Ammon's horn (tissue), 1 donor: ENCODE results near the gene COL9A2.
A peak's percentile ranks its signal among the peaks of the same experiment; 100 is the strongest.
"Not testable (repeated sequence)": the region's sequence is repeated elsewhere in the genome, so short reads cannot be mapped to it uniquely, and the experiment has no call there.

Experiments used
- DNase-seq: peaks from one replicate; pipeline ENCODE4 v3.0.0-alpha.2; 2016; ENCODE audit warnings: low spot score

Gene COL9A2

DNA sequence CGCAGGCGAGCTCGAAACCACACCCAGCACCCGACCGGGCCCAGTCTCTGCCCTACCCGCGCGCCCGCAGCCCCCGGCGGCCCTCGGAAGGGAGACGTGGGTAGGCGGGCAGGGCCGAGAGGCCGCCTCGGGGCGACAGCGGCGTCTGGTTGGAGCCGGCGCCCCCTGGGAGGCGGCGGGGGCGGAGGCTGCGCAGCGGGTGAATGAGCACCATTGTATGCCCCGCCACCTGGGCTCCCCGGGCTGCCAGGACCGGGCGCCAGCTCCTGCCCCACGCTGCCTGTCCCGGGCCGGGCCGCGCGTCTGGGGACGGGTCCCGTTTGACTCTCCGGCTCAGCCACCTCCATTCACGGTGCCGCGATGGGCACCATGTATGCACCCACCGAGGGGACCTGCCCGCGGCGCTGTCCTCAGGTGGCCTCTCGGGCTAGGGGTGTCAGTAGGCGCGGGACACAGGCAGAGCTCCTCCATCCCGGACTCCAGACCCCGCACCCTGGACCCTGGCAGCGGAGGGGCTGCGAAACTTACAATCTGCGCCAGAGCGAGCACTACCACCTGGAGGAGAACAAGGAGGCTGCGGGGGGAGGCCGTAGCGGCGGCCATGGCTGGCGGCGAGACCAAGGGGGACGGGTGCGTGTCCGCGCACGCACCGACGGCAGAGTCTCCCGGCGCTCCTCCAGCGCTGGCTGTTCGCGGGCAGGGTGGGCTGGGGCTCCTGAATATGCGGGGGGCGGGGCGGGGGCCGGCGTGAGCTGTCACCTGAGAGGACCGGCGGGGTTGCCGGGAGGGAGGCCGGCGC lies at the start of gene COL9A2:
TSS of gene COL9A2 (minus strand) at position 692 of the 799 bp plus-strand sequence. CDS start at position 603, 89 bp downstream.
- peak; percentile 83 for DNase-seq

DNA sequence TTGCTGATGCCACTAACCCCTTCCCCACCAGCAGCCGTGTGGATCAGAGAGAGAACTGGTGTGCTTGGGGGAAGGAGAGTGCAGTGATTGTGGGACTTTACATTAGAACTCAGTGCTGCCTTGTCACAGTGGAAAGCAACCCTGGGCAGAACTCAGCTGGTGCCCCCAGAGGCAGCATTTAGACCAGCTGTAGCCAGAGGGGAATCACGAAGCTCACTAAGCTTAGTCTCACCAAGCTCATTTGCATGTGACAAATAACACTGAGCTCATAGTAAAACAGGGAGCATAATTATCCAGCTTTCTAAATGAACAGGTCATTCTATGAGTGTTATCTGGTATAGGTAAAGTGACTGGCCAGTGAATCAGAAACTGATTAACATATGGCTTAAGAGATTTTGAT lies 46.6 kb upstream of the COL9A2 start:
- no peak for DNase-seq

DNA sequence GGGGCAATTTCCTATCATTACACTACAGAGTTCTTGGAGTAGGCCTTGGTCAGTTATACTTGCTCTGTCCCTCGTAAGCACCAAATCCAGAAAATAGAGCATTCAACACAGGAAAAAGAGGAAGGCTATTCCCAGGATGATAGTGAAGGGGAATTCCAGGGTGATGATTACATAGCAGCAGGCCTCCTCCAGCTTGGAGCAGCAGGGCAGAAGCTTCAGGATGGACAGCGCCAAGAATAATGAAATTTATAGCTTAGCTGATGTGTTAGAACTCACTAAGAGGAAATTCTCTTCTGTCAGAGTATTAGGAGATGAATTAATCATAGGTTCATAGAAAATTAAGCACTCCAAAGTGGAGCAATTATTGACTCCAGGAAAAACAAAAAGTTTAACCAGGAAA lies 45.6 kb upstream of the COL9A2 start:
- DNase-seq = no peak

DNA sequence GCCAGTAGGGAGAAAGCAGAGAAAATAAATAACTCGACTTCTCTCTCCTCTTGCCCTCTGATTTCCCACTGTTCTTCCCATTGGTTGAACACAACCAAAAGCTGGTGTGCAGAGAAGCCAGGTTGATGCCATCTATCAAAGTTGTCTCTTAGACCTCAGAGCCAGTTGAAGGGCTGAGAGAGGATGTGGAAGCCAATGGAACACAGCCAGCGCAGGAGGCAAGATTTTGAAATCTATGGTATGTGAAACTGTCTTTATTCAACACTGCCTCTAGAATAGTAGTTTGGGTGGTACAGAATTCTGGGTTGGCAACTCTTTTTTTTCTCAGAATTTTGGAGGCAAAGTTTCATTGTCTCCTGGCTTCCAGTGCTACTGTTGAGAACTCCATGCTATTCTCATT lies 45.1 kb upstream of the COL9A2 start:
- DNase-seq = no peak

DNA sequence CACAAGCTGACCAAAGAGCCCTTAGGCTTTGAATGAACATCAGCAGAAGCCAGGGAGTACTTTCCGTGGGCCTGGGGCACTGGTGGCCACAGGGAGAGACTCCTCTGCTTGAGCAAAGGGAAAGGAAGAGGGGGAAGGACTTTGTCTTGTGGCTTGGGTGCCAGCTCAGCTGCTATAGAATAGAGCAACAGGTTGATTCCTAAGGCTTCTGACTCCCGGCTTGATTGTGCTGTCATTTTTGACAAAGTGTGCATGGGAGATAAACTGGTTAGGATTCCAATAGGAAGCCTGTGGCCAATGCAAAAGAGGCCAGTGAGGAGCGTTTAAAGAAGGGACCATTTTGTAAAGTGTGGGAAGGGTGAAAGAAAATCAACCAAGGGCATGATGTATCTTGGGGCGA lies 44.6 kb upstream of the COL9A2 start:
- no peak for DNase-seq

DNA sequence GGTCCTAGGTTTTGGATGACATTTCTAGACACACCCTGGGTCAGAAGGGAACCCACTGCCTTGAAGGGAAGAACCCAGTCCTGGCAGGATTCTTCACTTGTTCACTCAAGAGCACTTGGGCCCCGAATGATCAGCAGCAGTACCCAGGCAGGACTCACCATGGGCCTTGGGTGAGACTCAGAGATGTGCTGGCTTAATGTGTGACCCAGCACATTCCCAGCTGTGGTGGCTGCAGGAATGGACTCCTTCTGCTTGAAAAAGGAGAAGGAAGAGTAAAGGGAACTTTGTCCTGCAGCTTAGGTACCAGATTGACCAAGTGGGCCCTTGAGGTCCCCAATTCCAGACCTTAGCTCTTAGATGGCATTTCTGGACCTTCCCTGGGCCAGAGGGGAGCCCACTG lies 44.1 kb upstream of the COL9A2 start:
- DNase-seq = no peak

DNA sequence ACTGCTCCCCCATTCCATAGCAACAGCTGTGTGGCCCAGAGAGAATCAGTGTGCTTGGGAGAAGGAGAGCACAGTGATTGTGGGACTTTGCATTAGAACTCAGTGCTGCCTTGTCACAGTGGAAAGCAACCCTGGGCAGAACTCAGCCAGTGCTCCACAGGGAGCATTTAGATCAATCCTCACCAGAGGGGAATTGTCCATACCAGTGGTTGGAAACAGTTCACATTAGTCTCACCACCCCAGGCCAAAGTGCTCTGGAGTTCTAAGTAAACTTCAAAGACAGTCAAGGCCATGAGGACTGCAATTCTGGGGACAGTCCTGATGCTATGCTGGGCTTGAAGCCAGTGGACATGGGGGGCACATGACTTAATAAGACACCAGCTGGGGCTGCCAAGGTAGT lies 43.5 kb upstream of the COL9A2 start:
- DNase-seq = no peak

DNA sequence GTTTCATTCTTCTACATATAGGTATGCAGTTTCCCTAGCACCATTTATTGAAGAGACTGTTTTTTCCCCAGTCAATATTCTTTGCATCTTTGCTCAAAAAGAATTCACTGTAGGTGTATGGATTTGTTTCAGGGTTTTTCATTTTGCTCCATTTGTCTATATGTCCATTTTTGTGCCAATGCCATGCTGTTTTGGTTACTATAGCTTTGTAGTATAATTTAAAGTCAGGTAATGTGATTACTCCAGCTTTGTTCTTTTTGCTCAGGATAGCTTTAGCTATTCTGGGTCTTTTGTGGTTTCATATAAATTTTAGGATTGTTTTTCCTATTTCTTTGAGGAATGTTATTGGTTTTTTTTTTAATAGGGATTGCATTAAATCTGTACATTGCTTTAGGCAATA lies 40.5 kb upstream of the COL9A2 start:
- no peak for DNase-seq

DNA sequence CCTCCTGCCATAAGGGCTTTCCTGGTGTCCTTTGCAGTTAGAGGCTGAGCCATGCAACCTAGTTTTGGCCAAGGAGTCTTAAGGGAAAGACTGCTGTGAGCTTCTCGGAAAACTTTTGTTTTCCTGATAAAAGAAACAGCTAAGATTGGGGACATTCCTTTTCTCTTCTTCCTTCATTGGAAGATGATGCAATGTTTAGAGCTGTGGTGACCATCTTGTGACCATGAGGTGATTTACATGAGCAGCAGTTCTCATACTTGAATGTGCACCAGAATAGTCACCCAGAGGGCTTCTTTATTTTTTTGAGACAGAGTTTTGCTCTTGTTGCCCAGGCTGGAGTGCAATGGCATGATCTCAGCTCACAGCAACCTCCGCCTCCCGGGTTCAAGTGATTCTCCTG lies 36.0 kb upstream of the COL9A2 start:
- DNase-seq = no peak

DNA sequence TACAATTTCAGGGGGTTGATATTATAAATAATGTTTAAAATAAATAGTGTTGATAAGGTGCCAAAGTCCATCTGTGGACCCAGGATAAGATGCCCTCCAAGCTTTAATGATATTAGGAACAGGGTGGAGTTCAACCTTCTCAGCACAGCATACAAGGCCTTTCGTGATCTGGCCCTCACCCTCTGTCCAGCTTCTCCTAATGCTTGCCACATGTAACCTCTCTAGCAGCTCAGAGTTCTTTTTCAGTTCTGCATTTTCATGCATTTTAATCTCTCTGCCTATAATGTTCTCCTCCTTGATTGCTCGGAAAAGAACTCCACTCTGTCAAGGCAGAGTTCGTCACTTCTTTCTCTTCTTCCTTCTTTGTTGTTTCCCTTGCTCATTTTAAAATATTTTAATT lies 35.0 kb upstream of the COL9A2 start:
- DNase-seq = peak; percentile 11

DNA sequence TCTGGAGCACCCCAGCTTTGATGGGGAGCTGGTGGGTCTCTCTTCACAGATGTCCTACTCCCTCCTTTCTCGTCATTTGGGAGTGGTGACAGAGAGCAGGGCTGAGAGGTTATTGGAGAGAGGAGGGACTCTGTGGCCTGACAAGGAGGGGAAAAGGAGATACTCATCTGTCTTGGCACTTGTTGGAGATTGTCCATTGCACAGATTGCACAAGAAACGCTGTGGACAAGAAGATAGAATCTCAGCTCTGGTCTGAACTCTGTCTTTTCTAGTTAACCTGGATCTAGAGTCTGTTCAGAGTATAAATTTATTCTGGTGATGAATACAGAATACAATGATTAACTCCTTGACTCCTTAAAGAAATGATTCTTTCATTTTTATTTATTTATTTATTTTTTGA lies 34.0 kb upstream of the COL9A2 start:
- no peak for DNase-seq

DNA sequence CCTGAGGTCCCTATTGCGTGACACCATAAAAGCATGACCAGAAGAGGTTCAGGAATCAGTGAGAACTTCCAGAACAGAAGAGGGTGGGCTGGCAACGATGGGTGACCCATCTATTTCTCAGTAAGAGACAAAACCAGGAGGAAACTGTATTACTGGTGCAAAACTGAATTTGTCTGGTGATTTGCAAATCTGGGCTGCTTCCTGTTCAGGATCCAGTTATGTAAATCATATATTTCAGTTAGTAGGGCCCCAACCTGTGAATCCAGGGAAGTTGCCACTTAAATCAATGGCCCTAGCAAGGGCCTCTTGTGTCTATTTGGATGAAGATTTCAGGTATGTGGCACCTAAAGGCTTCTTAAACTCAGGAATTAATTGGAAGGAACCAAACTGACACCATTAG lies 33.3 kb upstream of the COL9A2 start:
- DNase-seq = no peak

DNA sequence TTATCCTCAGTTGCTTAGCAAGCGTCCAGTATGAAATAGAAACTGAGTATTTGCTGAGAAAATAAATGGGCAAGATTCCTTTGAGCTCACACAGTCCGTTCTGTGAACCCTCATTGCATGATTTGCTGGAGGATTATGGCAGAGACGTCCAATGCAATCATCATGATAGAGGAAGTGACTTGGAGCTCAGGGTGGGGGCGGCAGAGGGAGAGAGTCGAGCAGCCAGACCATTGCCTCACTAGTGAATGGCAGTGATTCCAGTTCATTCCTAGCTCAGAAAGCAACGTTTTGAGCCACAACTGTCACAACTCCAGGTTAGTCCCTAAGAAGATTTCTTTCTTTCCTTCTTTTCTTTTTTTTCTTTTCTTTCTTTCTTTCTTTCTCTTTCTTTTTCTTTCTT lies 27.5 kb upstream of the COL9A2 start:
- peak; percentile 75 for DNase-seq

DNA sequence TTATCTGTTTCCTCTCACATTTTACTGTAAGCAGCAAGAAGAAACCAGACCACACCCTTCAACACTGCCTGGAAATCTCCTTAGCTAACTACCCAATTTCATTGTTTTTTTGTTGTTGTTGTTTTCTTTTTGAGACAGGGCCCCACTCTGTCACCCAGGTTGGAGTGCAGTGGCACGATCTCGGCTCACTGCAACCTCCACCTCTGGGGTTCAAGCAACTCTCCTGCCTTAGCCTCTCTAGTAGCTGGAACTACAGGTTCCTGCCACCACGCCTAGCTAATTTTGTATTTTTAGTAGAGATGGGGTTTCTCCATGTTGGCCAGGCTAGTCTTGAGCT lies 25.3 kb upstream of the COL9A2 start:
- DNase-seq = not testable (repeated sequence)

DNA sequence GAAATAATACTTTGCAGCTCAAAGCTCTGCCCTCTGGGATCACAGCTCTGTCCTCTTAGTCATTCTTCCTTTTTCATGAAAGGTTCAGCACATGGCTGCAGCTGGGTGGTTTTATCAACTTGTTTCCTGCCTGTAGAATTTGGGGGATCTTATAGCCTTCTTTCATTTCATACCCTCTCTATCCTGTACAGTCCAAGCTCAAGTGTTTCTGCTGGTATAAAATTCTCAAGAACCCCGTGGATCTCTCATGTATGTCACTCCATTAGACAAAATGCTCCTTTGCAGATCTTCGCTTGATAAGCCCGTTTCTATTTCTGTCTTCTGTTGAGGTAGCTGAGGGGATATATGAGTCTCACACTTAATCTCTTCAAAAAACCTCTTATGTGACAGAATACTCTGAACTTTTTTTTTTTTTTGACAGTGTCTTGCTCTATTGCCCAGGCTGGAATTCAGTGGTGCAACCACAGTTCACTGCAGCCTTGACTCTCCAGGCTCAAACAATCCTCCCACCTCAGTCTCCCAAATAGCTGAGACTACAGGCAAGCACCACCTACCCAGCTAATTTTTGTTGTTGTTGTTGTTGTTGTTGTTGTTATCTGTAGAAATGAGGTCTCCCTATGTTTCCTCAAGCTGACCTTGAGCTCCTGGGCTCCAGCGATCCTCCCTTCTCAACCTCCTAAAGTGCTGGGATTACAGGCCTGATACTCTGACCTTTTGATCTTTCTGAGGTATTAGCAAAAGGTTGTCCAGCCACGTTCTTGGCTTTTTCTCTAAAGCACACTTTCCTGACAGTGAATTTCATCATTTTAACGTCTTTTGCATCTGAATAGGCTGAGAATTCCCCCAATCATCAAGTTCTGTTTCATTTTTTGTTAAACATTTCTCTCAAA lies 24.6 kb upstream of the COL9A2 start:
- no peak for DNase-seq

DNA sequence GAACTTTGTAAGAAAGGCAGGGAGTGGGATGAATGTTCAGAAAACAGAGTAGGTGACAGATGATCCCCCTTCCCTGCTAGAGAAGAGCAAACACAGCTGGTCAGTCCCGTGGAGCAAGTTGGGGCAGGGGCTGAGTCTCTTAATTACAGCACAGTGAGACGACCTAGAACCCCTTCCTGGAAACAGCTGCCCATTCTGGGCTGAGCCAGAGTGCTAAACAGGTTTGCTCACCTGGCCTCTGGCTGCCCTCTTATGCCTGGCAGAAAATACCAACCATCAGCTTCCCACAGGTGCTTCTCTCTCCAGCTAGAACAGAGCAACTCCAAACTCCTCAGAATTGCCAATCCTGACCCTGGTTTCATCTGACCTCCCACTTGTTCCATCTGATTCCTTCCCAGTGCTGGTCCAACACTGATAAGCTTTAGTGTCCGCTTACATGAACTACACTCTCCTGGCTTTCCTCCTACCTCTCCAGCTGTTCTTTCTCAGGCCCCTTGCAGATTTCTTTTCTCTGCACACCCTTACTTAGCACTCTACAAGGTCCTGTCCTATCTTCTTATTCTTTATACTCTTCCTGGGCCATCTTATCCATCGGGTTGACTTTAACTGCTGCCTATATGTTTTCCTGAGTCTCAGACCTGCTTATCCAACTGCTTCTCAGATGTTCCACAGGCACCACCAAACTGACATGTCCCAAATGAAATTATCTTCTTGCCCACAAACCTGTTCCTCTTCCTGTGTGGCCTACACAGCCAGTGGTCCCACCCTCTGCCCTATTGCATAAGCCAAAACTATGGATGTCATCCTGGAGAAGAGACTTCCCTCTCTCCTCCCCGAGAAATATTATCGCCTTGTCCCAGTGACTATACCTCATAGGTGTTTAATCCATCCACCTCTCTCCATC lies 22.6 kb upstream of the COL9A2 start:
- no peak for DNase-seq

DNA sequence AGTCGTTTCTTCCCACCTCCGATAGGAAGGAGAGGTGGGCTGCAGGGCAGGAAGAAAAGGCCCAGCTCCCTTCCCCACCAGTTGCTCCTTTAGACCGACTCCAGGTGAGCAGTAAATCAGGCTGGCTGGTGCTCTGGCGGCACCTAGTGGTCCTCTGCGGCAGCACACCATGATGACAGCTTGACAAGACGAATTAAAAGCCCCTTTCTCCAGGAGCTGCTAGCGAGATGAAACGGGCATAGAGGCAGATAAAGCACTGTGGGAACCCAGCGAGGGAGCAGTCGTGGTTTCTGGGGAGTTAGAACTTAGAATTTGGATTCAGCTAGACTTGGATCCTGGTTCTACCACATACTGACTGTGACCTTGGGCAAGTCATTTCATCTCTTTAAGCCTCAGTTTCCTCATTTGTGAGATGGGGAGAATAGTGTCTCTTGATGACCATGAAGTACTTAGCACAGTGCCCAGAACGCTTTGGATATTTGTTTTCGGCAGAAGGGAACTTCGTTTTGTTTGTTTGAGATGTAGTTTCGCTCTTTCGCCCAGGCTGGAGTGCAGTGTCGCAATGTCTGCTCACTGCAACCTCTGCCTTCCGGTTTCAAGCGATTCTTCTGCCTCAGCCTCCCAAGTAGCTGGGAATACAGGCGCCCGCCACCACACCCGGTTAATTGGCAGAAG lies 21.8 kb upstream of the COL9A2 start:
- DNase-seq = peak; percentile 88

DNA sequence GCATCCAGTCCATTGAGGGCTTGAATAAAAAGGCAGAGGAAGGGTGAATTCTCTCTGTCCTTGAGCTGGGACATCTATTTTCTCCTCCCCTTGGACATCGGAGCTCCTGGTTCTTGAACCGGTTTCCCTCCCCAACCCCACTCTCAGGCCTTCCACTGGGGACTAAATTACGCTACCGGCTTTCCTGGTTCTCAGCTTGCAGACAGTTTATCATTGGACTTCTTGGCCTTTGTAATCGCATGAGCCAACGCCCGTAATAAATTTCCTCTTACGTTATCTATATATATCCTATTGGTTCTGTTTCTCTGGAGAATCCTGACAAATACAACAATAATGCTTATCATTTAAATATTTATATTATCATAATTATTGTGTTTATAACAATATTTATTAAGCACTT lies 20.4 kb upstream of the COL9A2 start:
- DNase-seq = no peak

DNA sequence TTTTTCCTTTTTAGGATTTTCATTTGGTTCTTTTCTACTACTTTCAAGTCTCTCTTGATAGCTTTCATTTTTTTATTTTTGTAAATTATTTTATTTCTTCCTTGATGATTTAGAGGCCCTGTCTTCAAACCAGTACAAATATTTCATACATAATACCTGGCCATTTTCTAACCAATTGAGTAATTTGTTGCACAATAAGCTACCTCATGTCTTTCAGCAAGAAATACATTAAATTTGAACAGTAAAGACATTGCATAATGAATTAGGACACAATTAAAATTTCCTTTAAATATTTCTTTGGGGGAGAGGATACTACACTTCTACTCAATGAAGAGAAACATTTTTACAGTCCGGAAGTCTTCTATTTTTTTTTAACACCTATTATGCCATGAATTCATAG lies 15.6 kb upstream of the COL9A2 start:
- DNase-seq = no peak

DNA sequence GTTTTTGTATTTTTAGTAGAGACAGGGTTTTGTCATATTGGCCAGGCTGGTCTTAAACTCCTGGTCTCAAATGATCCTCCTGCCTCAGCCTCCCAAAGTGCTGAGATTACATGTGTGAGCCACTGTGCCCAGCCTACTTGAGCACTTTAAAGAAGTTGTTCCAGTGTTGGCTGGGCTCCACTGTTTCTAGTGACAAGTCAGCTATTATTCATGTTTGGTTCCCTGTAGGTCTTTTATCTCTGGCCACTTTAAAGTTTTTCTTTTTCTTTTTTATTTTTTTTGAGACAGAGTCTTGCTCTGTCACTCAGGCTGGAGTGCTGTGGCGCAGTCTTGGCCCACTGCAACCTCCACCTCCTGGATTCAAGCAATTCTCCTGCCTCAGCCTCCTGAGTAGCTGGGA lies 14.3 kb upstream of the COL9A2 start:
- not testable (repeated sequence) for DNase-seq

DNA sequence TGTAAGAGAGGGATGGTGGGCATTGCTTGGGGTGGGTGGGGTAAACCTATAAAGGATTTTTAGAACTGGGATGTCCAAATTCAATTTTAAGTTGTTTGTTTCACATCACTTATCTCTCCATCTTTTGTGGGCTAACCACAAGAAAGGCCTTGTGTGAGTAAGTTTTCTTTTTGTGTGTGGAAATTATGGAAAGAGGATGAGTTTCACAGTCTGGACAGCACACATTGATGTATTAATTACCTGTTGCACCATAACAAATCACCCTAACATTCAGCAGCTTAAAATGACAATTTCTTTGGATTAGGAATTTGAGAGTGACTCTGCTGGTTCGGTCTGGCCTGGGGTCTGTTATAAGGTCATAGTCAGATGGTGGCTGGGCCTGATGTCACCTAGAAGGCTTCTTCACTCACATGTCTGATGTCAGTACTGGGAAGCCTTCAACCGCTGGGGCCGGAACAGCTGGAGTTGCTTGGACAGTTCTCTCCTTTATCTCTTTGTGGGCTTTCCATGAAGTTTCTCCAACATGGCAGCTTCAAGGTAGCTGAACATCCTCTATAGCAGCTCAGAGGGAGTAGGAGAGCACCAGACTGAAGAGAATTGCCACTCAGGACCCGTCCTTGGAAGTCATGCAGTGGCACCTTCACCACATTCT lies 2.0 kb upstream of the COL9A2 start:
- no peak for DNase-seq
